Osteocyte (in vitro differentiated cells): ENCODE results near the gene LMOD1. TPM values are rescaled to one million over a fixed set of nuclear protein-coding genes. Genes with fewer than 3 reads are reported as not detected.
A peak's percentile ranks its signal among the peaks of the same experiment; 100 is the strongest.

Experiments
- DNase-seq: peaks from one replicate; pipeline ENCODE4 v3.0.0; 2021; ENCODE audit warnings: mixed read lengths; ENCODE audit not compliant: unreplicated experiment; ENCODE audit errors: extremely low spot score
- H3K27ac Mint-ChIP-seq: one replicate; pipeline ENCODE4 v1.8.0; 2021; ENCODE audit warnings: mild to moderate bottlenecking, mixed read lengths; ENCODE audit not compliant: unreplicated experiment
- H3K27me3 Mint-ChIP-seq: one replicate; pipeline ENCODE4 v1.8.0; 2021; ENCODE audit warnings: mixed read lengths; ENCODE audit not compliant: unreplicated experiment
- H3K36me3 Mint-ChIP-seq: one replicate; pipeline ENCODE4 v1.8.0; 2021; ENCODE audit warnings: mixed read lengths; ENCODE audit not compliant: unreplicated experiment
- H3K4me1 Mint-ChIP-seq: one replicate; pipeline ENCODE4 v1.8.0; 2021; ENCODE audit warnings: mixed read lengths; ENCODE audit not compliant: unreplicated experiment
- H3K4me3 Mint-ChIP-seq: one replicate; pipeline ENCODE4 v1.8.0; 2021; ENCODE audit warnings: mild to moderate bottlenecking, moderate library complexity, mixed read lengths; ENCODE audit not compliant: unreplicated experiment
- H3K9me3 Mint-ChIP-seq: one replicate; pipeline ENCODE4 v1.8.0; 2021; ENCODE audit warnings: mixed read lengths; ENCODE audit not compliant: unreplicated experiment
- CTCF ChIP-seq: fragments of 200-600 bp; sonication (generic); IDR thresholded peaks from 2 replicates; pipeline ENCODE4 v1.5.0; 2021; ENCODE audit warnings: antibody characterized with exemption, mild to moderate bottlenecking, moderate library complexity
- total RNA-seq: library from RNA; stranded (reverse); gene quantifications from 2 replicates; pipeline ENCODE4 v1.2.1, GENCODE V29; 2021

LMOD1 gene
- total RNA-seq, 1 donor from 2014 or later = 15.9 TPM

- DNase-seq = no peak
- Mint-ChIP-seq H3K4me1 (peaks cover 21% of the 10 kb centered on the region), H3K27me3 (no peaks in the 10 kb centered on the region)
Measured at GRCh38 chr1:201928266-201928665, 18.1 kb downstream of the LMOD1 start.

GRCh38 chr1:201925981-201926645 is 20.2 kb downstream of the LMOD1 start:
- Mint-ChIP-seq H3K4me3 (no peak overlapping the region), H3K27me3 (no peaks in the 10 kb centered on the region), H3K36me3 (peaks cover 5% of the 10 kb centered on the region), H3K4me1 (peaks cover 19% of the 10 kb centered on the region), H3K27ac (peak overlapping the region; percentile 78), H3K9me3 (peaks cover 4% of the 10 kb centered on the region)
- no peak for DNase-seq
- TF ChIP-seq CTCF = no peak

More at GRCh38 chr1:201928266-201928665, 18.1 kb downstream of the LMOD1 start:
- H3K9me3 Mint-ChIP-seq = no peaks in the 10 kb centered on the region
- no peak overlapping the region for H3K27ac Mint-ChIP-seq
- no peak overlapping the region for H3K4me3 Mint-ChIP-seq
- no peak for TF ChIP-seq CTCF
- peaks cover 2% of the 10 kb centered on the region for H3K36me3 Mint-ChIP-seq

- H3K4me1 Mint-ChIP-seq = peaks cover 21% of the 10 kb centered on the region
- no peak overlapping the region for H3K4me3 Mint-ChIP-seq
- H3K27me3 Mint-ChIP-seq = no peaks in the 10 kb centered on the region
- H3K27ac Mint-ChIP-seq = no peak overlapping the region
- TF ChIP-seq CTCF = no peak
- DNase-seq = no peak
- peaks cover 4% of the 10 kb centered on the region for H3K9me3 Mint-ChIP-seq
- peaks cover 6% of the 10 kb centered on the region for H3K36me3 Mint-ChIP-seq
Measured at GRCh38 chr1:201925301-201925567, 21.1 kb downstream of the LMOD1 start.

DNA sequence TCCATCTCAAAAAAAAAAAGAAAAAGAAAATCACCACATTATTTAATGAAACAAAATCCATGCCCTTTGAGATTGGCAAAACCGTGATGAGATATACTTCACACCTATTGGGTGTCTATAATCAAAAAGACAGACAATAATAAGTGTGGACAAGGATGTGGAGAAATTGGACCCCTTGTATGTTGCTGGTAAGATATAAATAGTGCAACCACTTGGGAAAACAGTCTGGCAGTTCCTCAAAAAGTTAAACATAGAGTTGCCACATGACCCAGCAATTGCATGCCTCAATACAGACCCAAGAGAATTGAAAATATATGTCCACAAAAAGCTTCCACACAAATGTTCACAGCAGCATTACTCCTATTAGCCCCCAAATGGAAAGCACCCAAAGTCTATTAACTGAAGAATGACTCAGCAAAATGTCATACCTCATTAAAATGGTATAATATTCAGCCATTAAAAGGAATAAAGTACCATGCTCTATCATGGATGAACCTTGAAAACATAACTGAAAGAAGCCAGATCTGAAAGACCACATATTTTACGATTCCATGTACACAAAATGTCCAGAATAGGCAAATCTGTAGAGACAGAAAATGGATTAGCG is 24.3 kb downstream of the LMOD1 start:
- no peak for TF ChIP-seq CTCF
- no peak overlapping the region for H3K27ac Mint-ChIP-seq
- H3K4me3 Mint-ChIP-seq = no peak overlapping the region
- no peaks in the 10 kb centered on the region for H3K27me3 Mint-ChIP-seq
- peaks cover 41% of the 10 kb centered on the region for H3K4me1 Mint-ChIP-seq
- peaks cover 6% of the 10 kb centered on the region for H3K36me3 Mint-ChIP-seq
- no peak for DNase-seq
- peaks cover 4% of the 10 kb centered on the region for H3K9me3 Mint-ChIP-seq

GRCh38 chr1:201918343-201918742 is 28.0 kb downstream of the LMOD1 start:
- Mint-ChIP-seq H3K36me3 (peaks cover 6% of the 10 kb centered on the region), H3K4me3 (peak overlapping the region; percentile 5), H3K27ac (peak overlapping the region; percentile 93), H3K4me1 (peaks cover 48% of the 10 kb centered on the region), H3K9me3 (peaks cover 4% of the 10 kb centered on the region), H3K27me3 (no peaks in the 10 kb centered on the region)
- TF ChIP-seq CTCF = no peak
- DNase-seq = no peak
